ENCODE results near the gene TACO1. TPM values are rescaled to one million over a fixed set of nuclear protein-coding genes. Genes with fewer than 3 reads are reported as not detected.

TACO1 gene
- total RNA-seq, 2 donors from 2014 or later, result 12.8 to 17.4 TPM

DNA sequence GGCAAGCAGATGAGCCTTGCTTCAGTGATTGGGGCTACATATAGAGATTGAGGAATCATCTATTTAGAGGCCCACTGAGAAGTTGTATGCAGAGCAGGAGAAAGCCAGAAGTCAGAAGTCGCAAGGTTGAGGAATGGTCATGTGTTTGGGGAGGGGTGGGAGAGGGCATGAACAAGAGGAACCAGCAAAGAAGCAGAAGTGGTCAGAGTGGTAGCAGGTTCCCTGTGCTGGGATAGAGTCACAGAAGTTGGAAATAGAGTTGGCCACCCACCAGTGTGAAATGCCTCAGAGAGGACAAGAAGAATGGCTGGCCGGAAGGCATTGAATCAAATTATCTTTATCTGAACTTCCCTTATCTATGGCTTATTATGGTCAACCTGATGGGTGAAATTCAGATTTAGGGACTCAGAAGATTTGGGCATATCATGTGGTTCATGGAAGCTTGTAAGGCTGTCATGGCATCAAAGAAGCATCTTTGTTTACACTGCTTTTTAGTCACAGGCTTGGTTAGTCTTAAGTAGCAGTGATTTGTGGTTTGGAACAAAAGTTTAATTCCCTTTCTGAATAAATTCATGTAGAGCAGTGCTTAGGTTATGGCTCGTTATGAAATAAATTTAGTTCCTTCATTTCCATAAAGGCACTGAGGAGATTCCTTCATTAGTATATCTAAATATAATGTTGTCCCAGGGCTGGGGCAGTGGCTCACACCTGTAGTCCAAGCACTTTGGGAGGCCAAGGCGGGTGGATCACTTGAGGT, 41.2 kb downstream of the TACO1 start:
- TF ChIP-seq POLR2A (IDR thresholded peaks at IDR 0.05) (no peak), POLR2AphosphoS5 (IDR thresholded peaks at IDR 0.05) (no peak)
- TF ChIP-seq, protein P1, sequence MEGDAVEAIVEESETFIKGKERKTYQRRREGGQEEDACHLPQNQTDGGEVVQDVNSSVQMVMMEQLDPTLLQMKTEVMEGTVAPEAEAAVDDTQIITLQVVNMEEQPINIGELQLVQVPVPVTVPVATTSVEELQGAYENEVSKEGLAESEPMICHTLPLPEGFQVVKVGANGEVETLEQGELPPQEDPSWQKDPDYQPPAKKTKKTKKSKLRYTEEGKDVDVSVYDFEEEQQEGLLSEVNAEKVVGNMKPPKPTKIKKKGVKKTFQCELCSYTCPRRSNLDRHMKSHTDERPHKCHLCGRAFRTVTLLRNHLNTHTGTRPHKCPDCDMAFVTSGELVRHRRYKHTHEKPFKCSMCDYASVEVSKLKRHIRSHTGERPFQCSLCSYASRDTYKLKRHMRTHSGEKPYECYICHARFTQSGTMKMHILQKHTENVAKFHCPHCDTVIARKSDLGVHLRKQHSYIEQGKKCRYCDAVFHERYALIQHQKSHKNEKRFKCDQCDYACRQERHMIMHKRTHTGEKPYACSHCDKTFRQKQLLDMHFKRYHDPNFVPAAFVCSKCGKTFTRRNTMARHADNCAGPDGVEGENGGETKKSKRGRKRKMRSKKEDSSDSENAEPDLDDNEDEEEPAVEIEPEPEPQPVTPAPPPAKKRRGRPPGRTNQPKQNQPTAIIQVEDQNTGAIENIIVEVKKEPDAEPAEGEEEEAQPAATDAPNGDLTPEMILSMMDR (IDR thresholded peaks at IDR 0.05), result no peak
- no peaks in the 10 kb centered on the region for H3K36me3 ChIP-seq
- H3K4me1 ChIP-seq (replicated peaks), result peaks cover 4% of the 10 kb centered on the region
- intact Hi-C loops (cut with DNase I), result no loop called here
- H3K4me3 ChIP-seq, result no peak overlapping the region
- H3K27ac ChIP-seq, result no peak overlapping the region
- H3K9me3 ChIP-seq, result no peaks in the 10 kb centered on the region
- DNase-seq (ENCODE audit: low spot score), result no peak
- WGBS, result 90% methylated on average over 4 of the region's 4 CpGs
- no peaks in the 10 kb centered on the region for H3K27me3 ChIP-seq (replicated peaks; ENCODE audit: insufficient read depth)

DNA sequence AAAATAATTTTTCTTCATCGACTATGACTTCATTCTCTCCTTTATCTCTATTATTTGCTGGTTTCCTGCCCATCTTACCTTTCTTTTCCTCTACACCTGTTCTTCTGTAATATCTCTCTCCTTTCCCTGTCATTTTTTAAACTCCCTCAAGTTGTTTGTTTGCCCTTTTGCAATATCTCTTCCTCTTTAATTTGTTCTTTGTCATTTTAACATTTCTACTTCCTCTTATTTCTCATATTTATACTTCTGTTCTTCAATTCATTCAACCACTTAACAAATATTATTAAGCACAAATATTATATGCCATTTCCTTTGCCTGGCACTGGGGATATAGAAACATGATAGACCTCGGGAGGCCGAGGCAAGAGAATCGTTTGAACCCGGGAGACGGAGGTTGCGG, 44.2 kb downstream of the TACO1 start:
- Histone ChIP-seq H3K36me3 (no peaks in the 10 kb centered on the region), H3K27me3 (replicated peaks; ENCODE audit: insufficient read depth) (no peaks in the 10 kb centered on the region), H3K4me1 (replicated peaks) (peaks cover 4% of the 10 kb centered on the region), H3K4me3 (no peak overlapping the region), H3K9me3 (no peaks in the 10 kb centered on the region), H3K27ac (no peak overlapping the region)
- WGBS, result 94% methylated on average over 7 of the region's 7 CpGs
- no peak for DNase-seq (ENCODE audit: low spot score)
- intact Hi-C loops (cut with DNase I), result no loop called here
- TF ChIP-seq POLR2AphosphoS5 (IDR thresholded peaks at IDR 0.05), result no peak
- TF ChIP-seq, protein P1 (IDR thresholded peaks at IDR 0.05), result no peak
- TF ChIP-seq POLR2A (IDR thresholded peaks at IDR 0.05), result no peak

DNA sequence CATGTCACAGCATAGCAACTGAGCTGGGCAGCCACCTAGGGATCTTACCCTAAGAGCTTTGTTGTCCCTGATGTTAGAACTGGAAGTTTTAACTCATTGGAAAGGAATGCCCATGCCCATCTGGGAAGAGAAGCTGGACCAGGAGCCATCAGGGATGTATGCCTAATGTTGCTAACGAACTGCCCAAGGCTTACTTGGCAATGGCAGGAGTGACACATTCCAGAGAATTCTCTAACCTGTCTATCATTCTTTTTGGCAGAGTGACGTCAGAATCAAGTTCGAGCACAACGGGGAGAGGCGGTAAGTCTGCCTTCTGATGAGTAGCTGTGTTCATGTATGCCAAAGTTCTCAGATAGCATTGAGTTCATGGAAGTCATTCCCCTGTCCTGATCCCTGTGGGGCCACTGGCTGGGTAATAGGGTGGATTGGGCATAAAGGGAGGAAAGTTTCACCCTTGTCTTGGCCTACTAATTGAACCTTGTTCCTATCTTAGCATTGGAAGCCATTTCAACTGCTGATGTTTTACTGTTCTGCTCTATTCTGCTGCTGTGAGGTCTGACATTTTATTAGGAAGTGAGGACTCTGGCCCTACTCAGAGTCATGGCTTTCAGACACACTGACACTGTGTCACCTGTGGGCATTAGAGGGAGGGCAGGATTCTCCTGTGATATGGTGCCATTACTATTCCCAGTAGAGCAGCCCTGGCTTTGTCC, 45.2 kb downstream of the TACO1 start:
- no peaks in the 10 kb centered on the region for H3K9me3 ChIP-seq
- no peak overlapping the region for H3K4me3 ChIP-seq
- no peaks in the 10 kb centered on the region for H3K36me3 ChIP-seq
- DNase-seq (ENCODE audit: low spot score), result no peak
- TF ChIP-seq POLR2A (IDR thresholded peaks at IDR 0.05), result no peak
- TF ChIP-seq POLR2AphosphoS5 (IDR thresholded peaks at IDR 0.05), result no peak
- TF ChIP-seq, protein P1 (IDR thresholded peaks at IDR 0.05), result no peak
- H3K27me3 ChIP-seq (replicated peaks; ENCODE audit: insufficient read depth), result no peaks in the 10 kb centered on the region
- intact Hi-C loops (cut with DNase I), result no loop called here
- peaks cover 4% of the 10 kb centered on the region for H3K4me1 ChIP-seq (replicated peaks)
- WGBS, result 81% methylated on average over 5 of the region's 5 CpGs
- no peak overlapping the region for H3K27ac ChIP-seq

DNA sequence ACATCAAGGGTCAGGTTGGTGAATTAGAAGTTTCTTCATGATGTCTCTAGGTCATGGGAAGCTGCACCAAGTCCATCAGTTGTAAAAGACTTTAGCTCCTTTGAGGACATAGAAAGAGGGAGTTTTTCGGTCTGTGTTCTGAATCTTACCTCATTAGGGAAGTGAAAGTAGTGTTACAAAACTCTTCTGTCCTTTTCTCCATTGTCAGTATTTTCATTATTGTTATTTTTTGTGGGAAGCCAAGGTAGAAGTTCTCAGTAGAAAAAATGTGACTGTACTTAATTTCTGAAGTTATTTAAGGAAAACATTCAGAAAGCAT, 45.8 kb downstream of the TACO1 start:
- no peak for DNase-seq (ENCODE audit: low spot score)
- Histone ChIP-seq H3K4me3 (no peak overlapping the region), H3K27ac (peak overlapping the region in 1 of 2 donors; percentile 33), H3K4me1 (replicated peaks) (peaks cover 4% of the 10 kb centered on the region), H3K36me3 (no peaks in the 10 kb centered on the region), H3K27me3 (replicated peaks; ENCODE audit: insufficient read depth) (no peaks in the 10 kb centered on the region), H3K9me3 (no peaks in the 10 kb centered on the region)
- no peak for TF ChIP-seq POLR2AphosphoS5 (IDR thresholded peaks at IDR 0.05)
- WGBS, result 85% methylated on average over 1 of the region's 1 CpG
- intact Hi-C loops (cut with DNase I), result no loop called here

DNA sequence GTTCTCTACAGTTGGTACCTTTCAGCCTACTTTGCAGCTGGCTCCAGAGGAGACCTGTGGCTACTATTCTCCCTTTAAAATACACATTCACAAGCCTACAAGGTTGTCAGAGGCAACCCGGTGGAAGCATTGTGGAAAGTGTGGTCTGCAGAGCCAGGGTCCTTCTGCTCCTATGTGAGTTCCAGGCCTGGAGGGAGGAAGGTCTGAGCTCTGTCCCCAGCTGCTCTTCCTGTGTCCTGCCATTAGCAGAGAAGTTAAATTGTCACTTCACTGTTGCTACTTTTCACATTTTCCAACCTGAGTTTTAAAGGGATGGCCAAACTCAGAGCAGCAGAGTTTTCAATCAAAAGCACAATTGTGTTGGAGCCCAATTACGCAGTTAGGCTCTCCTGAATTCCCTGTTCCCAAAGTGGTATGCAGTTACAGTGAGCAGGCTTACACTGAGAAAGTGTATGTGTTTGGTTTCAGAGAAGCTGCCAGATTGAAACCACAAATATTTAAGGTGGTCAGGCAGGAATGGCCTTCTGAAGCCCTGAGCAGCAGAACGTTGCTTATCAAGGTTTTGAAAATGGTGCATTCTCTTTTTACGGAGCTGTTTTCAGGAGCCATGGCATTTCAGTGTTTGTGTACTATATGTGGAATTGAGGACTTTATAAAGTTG, 46.5 kb downstream of the TACO1 start:
- 50% methylated on average over 4 of the region's 4 CpGs for WGBS
- H3K4me3 ChIP-seq, result no peak overlapping the region
- TF ChIP-seq POLR2A (IDR thresholded peaks at IDR 0.05) (no peak), POLR2AphosphoS5 (IDR thresholded peaks at IDR 0.05) (peak; percentile 74)
- no peaks in the 10 kb centered on the region for H3K36me3 ChIP-seq
- H3K27me3 ChIP-seq (replicated peaks; ENCODE audit: insufficient read depth), result no peaks in the 10 kb centered on the region
- peak; percentile 52 for DNase-seq (ENCODE audit: low spot score)
- H3K27ac ChIP-seq, result peak overlapping the region; percentile 13 to 33
- H3K4me1 ChIP-seq (replicated peaks), result peaks cover 4% of the 10 kb centered on the region
- intact Hi-C loops (cut with DNase I), result no loop called here
- no peaks in the 10 kb centered on the region for H3K9me3 ChIP-seq
